ENCODE measurements around the gene CAGE1.
A peak's percentile ranks its signal among the peaks of the same experiment; 100 is the strongest.
"Not testable (repeated sequence)": the region's sequence is repeated elsewhere in the genome, so short reads cannot be mapped to it uniquely, and the experiment has no call there.

Gene CAGE1

DNA sequence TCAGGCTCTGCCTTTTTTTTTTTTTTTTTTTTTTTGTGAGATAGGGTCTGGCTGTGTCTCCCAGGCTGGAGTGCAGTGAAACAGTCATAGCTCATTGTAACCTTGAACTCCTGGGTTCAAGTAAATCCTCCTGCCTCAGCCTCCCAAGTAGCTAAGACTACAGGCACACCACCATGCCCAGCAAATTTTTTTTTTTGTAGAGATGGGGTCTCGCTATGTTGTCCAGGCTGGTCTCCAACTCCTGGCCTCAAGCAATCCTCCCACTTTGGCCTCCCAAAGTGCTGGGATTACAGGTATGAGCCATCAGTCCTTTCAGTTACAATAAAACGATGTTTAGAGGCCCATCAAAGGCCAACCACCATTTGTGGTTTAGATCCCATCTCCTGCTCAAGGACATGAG is 70.1 kb downstream of the CAGE1 start:
- not testable (repeated sequence) for H3K4me1 ChIP-seq (ENCODE audit: control insufficient read depth, insufficient read depth, low read length, poor library complexity, severe bottlenecking); H3K36me3 ChIP-seq (ENCODE audit: control insufficient read depth, insufficient read depth, low read length); H3K4me3 ChIP-seq (ENCODE audit: extremely low read depth, insufficient read depth, low read length, poor library complexity, severe bottlenecking); H3K27ac ChIP-seq (ENCODE audit: low read depth, low read length, severe bottlenecking); H3K9me3 ChIP-seq (ENCODE audit: control insufficient read depth, low read length)
- 91 to 95% methylated on average over 2 of the region's 2 CpGs for WGBS, 2 experiments (ENCODE audit: insufficient coverage in 2 of 2)

DNA sequence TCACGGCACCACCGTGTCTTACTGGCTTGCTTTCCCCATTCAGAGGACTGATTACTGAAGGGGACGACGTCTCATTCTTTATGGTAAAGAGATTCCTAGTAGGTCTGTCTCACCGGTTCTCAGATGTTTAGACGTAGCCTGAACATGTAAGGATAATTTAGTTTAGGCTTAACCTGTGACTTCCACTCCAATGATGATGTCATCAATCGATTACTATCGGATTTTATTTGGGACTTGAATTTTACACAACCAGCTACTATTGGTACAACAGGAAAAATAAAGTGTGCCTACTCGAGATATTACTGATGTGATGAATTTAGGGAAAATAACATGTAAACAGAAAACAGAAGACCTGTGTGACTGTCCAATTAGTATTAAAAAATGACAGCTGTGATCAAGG is 72.0 kb downstream of the CAGE1 start:
- Histone ChIP-seq H3K4me3 (ENCODE audit: extremely low read depth, insufficient read depth, low read length, poor library complexity, severe bottlenecking) (no peak overlapping the region), H3K4me1 (ENCODE audit: control insufficient read depth, insufficient read depth, low read length, poor library complexity, severe bottlenecking) (peaks cover 9% of the 10 kb centered on the region), H3K9me3 (ENCODE audit: control insufficient read depth, low read length) (no peaks in the 10 kb centered on the region), H3K36me3 (ENCODE audit: control insufficient read depth, insufficient read depth, low read length) (no peaks in the 10 kb centered on the region), H3K27ac (ENCODE audit: low read depth, low read length, severe bottlenecking) (no peak overlapping the region)
- 90 to 100% methylated on average over 2 to 7 of the region's 9 CpGs for WGBS, 2 experiments (ENCODE audit: insufficient coverage in 2 of 2)

DNA sequence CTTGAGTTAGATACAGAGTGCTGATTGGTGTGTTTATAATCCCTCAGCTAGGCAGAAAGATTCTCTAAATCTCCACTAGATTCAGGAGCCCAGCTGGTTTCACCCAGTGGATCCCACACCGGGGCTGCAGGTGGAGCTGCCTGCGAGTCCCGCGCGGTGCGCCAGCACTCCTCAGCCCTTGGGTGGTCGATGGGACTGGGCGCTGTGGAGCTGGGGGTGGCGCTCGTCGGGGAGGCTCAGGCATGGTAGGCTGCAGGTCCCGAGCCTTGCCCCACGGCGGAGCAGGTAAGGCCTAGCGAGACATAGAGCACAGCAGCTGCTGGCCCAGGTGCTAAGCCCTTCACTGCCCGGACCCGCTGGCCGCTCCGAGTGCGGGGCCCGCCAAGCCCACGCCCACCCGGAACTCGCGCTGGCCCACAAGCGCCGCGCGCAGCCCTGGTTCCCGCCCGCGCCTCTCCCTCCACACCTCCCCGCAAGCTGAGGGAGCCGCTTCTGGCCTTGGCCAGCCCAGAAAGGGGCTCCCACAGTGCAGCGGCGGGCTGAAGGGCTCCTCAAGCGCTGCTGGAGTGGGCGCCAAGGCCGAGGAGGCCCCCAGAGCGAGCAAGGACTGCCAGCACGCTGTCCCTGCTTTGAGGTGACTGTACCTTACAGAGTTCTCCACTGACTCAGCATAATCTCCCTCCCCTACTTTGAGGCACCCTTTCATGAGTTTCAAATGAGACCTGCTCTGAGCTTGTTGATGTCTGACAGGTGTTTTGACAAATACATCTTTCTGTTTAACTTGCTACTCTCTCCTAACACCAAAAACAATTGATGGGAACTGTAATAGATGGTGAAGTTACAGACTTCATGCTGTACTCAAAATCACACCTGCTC is 72.6 kb downstream of the CAGE1 start:
- Histone ChIP-seq H3K36me3 (ENCODE audit: control insufficient read depth, insufficient read depth, low read length) (no peaks in the 10 kb centered on the region), H3K27ac (ENCODE audit: low read depth, low read length, severe bottlenecking) (no peak overlapping the region), H3K4me1 (ENCODE audit: control insufficient read depth, insufficient read depth, low read length, poor library complexity, severe bottlenecking) (peaks cover 9% of the 10 kb centered on the region), H3K4me3 (ENCODE audit: extremely low read depth, insufficient read depth, low read length, poor library complexity, severe bottlenecking) (no peak overlapping the region), H3K9me3 (ENCODE audit: control insufficient read depth, low read length) (no peaks in the 10 kb centered on the region)
- WGBS, 2 experiments (ENCODE audit: insufficient coverage in 2 of 2) = 95 to 96% methylated on average over 39 to 41 of the region's 41 CpGs

GRCh38 chr6:7315948-7316365 is 73.6 kb downstream of the CAGE1 start:
- Histone ChIP-seq H3K27ac (ENCODE audit: low read depth, low read length, severe bottlenecking) (no peak overlapping the region), H3K9me3 (ENCODE audit: control insufficient read depth, low read length) (no peaks in the 10 kb centered on the region), H3K4me1 (ENCODE audit: control insufficient read depth, insufficient read depth, low read length, poor library complexity, severe bottlenecking) (peaks cover 14% of the 10 kb centered on the region), H3K36me3 (ENCODE audit: control insufficient read depth, insufficient read depth, low read length) (no peaks in the 10 kb centered on the region), H3K4me3 (ENCODE audit: extremely low read depth, insufficient read depth, low read length, poor library complexity, severe bottlenecking) (no peak overlapping the region)
- 86 to 94% methylated on average over 3 to 6 of the region's 6 CpGs for WGBS, 2 experiments (ENCODE audit: insufficient coverage in 2 of 2)

DNA sequence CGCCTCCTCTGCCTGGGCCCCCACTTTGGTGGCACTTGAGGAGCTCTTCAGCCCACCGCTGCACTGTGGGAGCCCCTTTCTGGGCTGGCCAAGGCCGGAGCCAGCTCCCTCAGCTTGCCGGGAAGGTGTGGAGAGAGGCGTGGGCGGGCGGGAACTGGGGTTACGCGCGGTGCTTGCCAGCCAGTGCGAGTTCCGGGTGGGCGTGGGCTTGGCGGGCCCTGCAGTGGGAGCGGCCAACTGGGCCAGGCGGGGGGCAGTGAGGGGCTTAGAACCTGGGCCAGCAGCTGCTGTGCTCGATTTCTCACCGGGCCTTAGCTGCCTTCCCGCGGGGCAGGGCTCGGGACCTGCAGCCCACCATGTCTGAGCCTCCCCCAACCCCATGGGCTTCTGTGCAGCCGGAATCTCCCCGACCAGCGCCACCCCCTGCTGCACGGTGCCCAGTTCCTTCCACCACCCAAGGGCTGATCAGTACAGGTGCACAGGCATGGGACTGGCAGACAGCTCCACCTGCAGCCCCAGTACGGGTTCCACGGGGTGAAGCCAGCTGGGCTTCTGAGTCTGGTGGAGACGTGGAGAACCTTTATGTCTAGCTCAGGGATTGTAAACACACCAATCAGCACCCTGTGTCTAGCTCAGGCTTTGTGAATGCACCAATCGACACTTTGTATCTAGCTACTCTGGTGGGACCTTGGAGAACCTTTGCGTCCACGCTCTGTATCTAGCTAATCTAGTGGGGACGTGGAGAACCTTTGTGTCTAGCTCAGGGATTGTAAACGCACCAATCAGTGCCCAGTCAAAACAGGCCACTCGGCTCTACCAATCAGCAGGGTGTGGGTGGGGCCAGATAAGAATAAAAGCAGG is 74.2 kb downstream of the CAGE1 start:
- H3K9me3 ChIP-seq (ENCODE audit: control insufficient read depth, low read length); H3K27ac ChIP-seq (ENCODE audit: low read depth, low read length, severe bottlenecking); H3K36me3 ChIP-seq (ENCODE audit: control insufficient read depth, insufficient read depth, low read length); H3K4me3 ChIP-seq (ENCODE audit: extremely low read depth, insufficient read depth, low read length, poor library complexity, severe bottlenecking): not testable (repeated sequence)
- WGBS, 2 experiments (ENCODE audit: insufficient coverage in 2 of 2) = 96% methylated on average over 27 to 34 of the region's 34 CpGs
- H3K4me1 ChIP-seq (ENCODE audit: control insufficient read depth, insufficient read depth, low read length, poor library complexity, severe bottlenecking) = peaks cover 20% of the 10 kb centered on the region

DNA sequence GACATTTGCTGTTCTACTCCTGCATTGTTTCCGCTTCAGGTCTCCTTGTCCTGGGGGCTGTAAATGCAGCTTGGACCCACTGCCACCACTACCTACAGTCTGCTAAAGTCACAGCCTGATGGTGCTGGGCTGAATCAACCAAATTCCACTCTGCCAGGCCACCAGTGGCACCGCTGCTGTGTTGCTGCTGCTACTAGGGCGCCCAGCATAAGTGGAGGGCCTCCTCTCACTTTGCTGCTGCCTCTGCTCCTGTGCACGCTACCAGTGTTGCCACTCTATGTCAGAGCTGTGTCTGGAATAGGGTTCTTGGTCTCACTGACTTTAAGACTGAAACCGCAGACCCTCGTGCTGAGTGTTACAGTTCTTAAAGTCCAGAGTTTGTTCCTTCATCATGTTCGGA is 75.1 kb downstream of the CAGE1 start:
- H3K4me3 ChIP-seq (ENCODE audit: extremely low read depth, insufficient read depth, low read length, poor library complexity, severe bottlenecking) = no peak overlapping the region
- peaks cover 13% of the 10 kb centered on the region for H3K36me3 ChIP-seq (ENCODE audit: control insufficient read depth, insufficient read depth, low read length)
- 97 to 99% methylated on average over 7 of the region's 7 CpGs for WGBS, 2 experiments (ENCODE audit: insufficient coverage in 2 of 2)
- H3K4me1 ChIP-seq (ENCODE audit: control insufficient read depth, insufficient read depth, low read length, poor library complexity, severe bottlenecking) = peaks cover 22% of the 10 kb centered on the region
- no peaks in the 10 kb centered on the region for H3K9me3 ChIP-seq (ENCODE audit: control insufficient read depth, low read length)
- no peak overlapping the region for H3K27ac ChIP-seq (ENCODE audit: low read depth, low read length, severe bottlenecking)

DNA sequence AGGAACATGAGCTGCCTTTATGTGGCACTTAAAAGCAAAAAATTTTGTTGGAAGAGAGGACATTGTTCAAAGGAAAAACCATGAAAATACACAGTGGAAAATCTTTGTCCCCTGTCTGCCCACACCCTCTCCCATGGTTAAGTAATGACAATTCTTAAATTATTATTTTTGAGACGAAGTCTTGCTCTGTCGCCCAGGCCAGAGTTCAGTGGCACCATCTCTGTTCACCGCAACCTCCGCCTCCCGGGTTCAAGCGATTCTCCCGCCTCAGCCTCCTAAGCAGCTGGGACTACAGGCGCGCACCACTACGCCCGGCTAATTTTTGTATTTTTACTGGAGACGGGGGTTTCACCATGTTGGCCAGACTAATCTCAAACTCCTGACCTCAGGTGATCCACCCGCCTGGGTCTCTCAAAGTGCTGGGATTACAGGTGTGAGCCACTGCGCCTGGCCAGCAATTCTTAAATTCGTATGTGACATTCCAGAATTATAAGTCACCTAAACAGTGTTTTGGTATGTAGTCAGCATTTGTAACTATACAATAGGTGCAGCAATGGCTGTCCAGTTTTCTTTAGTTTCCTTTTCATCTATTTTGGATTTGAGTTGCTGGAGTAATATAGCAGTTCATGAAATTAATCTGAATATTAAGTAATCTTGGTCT is 75.9 kb downstream of the CAGE1 start:
- Histone ChIP-seq H3K36me3 (ENCODE audit: control insufficient read depth, insufficient read depth, low read length) (peaks cover 21% of the 10 kb centered on the region), H3K9me3 (ENCODE audit: control insufficient read depth, low read length) (no peaks in the 10 kb centered on the region), H3K4me1 (ENCODE audit: control insufficient read depth, insufficient read depth, low read length, poor library complexity, severe bottlenecking) (peaks cover 22% of the 10 kb centered on the region), H3K4me3 (ENCODE audit: extremely low read depth, insufficient read depth, low read length, poor library complexity, severe bottlenecking) (peak overlapping the region; percentile 97), H3K27ac (ENCODE audit: low read depth, low read length, severe bottlenecking) (peak overlapping the region; percentile 93)
- 82 to 85% methylated on average over 14 to 15 of the region's 15 CpGs for WGBS, 2 experiments (ENCODE audit: insufficient coverage in 2 of 2)

DNA sequence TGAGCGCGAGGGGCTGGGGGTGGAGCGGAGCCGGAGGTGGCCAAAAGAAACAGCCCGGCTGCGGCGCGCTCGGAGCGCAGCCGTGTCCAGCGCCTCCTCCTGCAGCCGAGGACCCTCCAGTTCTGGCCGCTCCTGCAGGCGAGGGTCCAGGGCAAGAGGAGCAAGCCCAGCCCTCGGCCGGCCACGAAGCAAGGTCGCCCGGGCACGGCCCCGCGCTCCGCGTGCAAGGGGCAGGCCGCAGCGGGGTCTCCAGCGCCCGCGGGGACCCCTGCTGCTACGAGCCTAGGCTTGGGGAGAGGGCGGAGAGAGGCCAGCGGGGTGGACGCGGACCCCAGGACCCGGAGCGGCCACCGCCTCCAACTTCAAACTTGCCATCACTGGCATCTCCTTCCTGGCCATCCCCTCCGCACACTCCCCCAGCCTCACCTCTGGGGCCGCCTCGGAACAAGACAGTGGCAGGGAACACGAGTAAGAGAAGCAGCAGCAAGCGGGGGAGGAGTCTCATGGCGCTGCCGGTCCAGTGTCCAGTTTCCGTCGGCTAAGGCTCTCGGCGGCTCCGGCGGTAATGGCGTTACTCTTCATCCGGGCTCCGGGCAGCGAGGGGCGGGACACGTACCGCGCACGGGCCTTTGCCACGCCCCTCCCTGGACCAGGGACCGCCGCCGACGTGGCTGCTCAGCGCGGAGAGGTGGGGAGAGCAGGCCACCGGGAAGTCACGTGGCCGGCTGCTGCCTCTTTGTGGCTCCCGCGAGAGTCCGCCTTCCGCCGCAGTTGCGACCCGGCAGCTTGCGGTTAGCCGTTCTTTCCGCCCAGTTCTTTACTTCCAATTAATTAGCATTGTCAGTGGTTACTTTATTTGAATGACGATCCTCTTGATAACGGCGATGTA is 76.7 kb downstream of the CAGE1 start, which contains the start of gene SSR1:
Gene SSR1 (minus strand): TSS at position 584 of the 889 bp plus-strand sequence. CDS start 79 bp downstream, at position 505.
- Histone ChIP-seq H3K4me1 (ENCODE audit: control insufficient read depth, insufficient read depth, low read length, poor library complexity, severe bottlenecking) (peaks cover 22% of the 10 kb centered on the region), H3K36me3 (ENCODE audit: control insufficient read depth, insufficient read depth, low read length) (peaks cover 29% of the 10 kb centered on the region), H3K27ac (ENCODE audit: low read depth, low read length, severe bottlenecking) (peak within 1 kb of the TSS; percentile 93), H3K9me3 (ENCODE audit: control insufficient read depth, low read length) (no peaks in the 10 kb centered on the region), H3K4me3 (ENCODE audit: extremely low read depth, insufficient read depth, low read length, poor library complexity, severe bottlenecking) (peak within 1 kb of the TSS; percentile 97)
- WGBS, 2 experiments (ENCODE audit: insufficient coverage in 2 of 2) = 0% methylated on average over 65 to 67 of the region's 83 CpGs

GRCh38 chr6:7311917-7312615 is 77.5 kb downstream of the CAGE1 start:
- Histone ChIP-seq H3K36me3 (ENCODE audit: control insufficient read depth, insufficient read depth, low read length) (peaks cover 37% of the 10 kb centered on the region), H3K4me3 (ENCODE audit: extremely low read depth, insufficient read depth, low read length, poor library complexity, severe bottlenecking) (peak overlapping the region; percentile 97)
- WGBS, 2 experiments (ENCODE audit: insufficient coverage in 2 of 2) = 4 to 6% methylated on average over 7 to 11 of the region's 17 CpGs

More at GRCh38 chr6:7311917-7312615, 77.5 kb downstream of the CAGE1 start:
- no peaks in the 10 kb centered on the region for H3K9me3 ChIP-seq (ENCODE audit: control insufficient read depth, low read length)
- H3K27ac ChIP-seq (ENCODE audit: low read depth, low read length, severe bottlenecking) = peak overlapping the region; percentile 93
- peaks cover 22% of the 10 kb centered on the region for H3K4me1 ChIP-seq (ENCODE audit: control insufficient read depth, insufficient read depth, low read length, poor library complexity, severe bottlenecking)
